Adrenal gland (tissue), 12 donors: ENCODE data around the gene ICE1. TPM values are rescaled to one million over a fixed set of nuclear protein-coding genes. Genes with fewer than 3 reads are reported as not detected.
"Not testable (repeated sequence)": the region's sequence is repeated elsewhere in the genome, so short reads cannot be mapped to it uniquely, and the experiment has no call there.

Experiments
- DNase-seq, 7 donors: peaks; one replicate each; pipeline ENCODE4 v3.0.0-alpha.2; 2019 to 2020
- H3K27ac ChIP-seq, 5 donors: fragments of 200-600 bp; sonication (generic) in 4 of 5; 1 replicate in 3 of 5; 2 replicates in 2 of 5; pipeline versions ENCODE4 v1.5.1 to v1.8.0; 2016 to 2020; ENCODE audit warnings: mild to moderate bottlenecking in 1 of 5
- H3K27me3 ChIP-seq: fragments of 200-600 bp; 2 replicates; pipeline ENCODE4 v1.8.0; 2021
- H3K36me3 ChIP-seq, 2 donors: fragments of 200-600 bp; replicated peaks in 1 of 2; 1 replicate in 1 of 2; 2 replicates in 1 of 2; pipeline versions ENCODE4 v1.5.1 to v1.8.0; 2018 to 2022
- H3K4me1 ChIP-seq, 2 donors: fragments of 200-600 bp; replicated peaks in 1 of 2; 1 replicate in 1 of 2; 2 replicates in 1 of 2; pipeline versions ENCODE4 v1.5.1 to v1.8.0; 2018 to 2021
- H3K4me3 ChIP-seq, 4 donors: fragments of 200-600 bp; sonication (generic) in 3 of 4; one replicate each; pipeline ENCODE4 v1.5.1; 2016 to 2018
- H3K9me3 ChIP-seq, 3 donors: fragments of 200-600 bp; sonication (generic) in 1 of 3; replicated peaks in 1 of 3; 1 replicate in 2 of 3; 2 replicates in 1 of 3; pipeline versions ENCODE4 v1.5.1 to v1.8.0; 2016 to 2021
- POLR2A ChIP-seq, 2 donors: fragments of 450-650 bp; IDR thresholded peaks; one replicate each; pipeline ENCODE4 v1.6.1; 2017; ENCODE audit warnings: antibody characterized with exemption in 2 of 2, mild to moderate bottlenecking in 2 of 2, moderate library complexity in 1 of 2
- WGBS, 4 donors: extraction: QIAGEN DNeasy Blood & Tissue Kit in 2 of 4; methylation state at CpG; one replicate each; pipeline versions ENCODE4 v1.1.5 to v1.1.7; 2013 to 2017; 5-methylcytosine and 5-hydroxymethylcytosine counted together
- intact Hi-C, 2 donors: fragments of 100-400 bp; cut with DNase I; formaldehyde crosslinking; loops; one replicate each; pipeline versions ENCODE4 v1.14.1 to v1.15.0; 2022 to 2023
- polyA plus RNA-seq, 3 donors: library from polyadenylated mRNA; stranded (reverse); fragments of 200-250 nt in 2 of 3; fragments of 350-450 nt in 1 of 3; fragmentation: Illumina TruSeq in 1 of 3; extraction: RNeasy Lipid Tissue Mini Kit (QIAGEN cat#74804) in 1 of 3; gene quantifications; one replicate each; pipeline ENCODE4 v1.2.3, GENCODE V29; 2013 to 2014
- total RNA-seq, 9 donors: library from RNA; depleted of rRNA in 4 of 9; stranded (reverse); fragments of >200 nt in 4 of 9; fragments of 120-200 nt in 1 of 9; fragmentation: NEBNext Ultra II Directional in 1 of 9; extraction: Animal tissue kit (Norgen Biotek cat#: 25700) in 1 of 9; gene quantifications; one replicate each; pipeline versions ENCODE4 v1.1.0 to v1.2.4, GENCODE V29; 2013 to 2023
- TF ChIP-seq, protein P1 (sequence below), 6 experiments: fragments of 450-650 bp in 4 of 6; fragments of 200-600 bp in 2 of 6; sonication (generic) in 1 of 6; IDR thresholded peaks; 1 replicate in 5 of 6; 2 replicates in 1 of 6; pipeline versions ENCODE4 v1.5.1 to v1.8.0; 2016 to 2021; ENCODE audit warnings: antibody characterized with exemption in 6 of 6, mild to moderate bottlenecking in 2 of 6, moderate library complexity in 1 of 6
- donor health status: healthy with polysubstance abuse.
- donor health status: Bipolar disorder and iron deficiency.
- donor health status: DM: yes; HTN: yes; CAD: no.
- donor health status: DM: no; HTN: no; CAD: no.
- donor health status: DM: no; HTN: no; CAD: no.
- donor health status: DM: yes; HTN: yes; CAD: no.

The ICE1 gene
- total and polyA plus RNA-seq, 12 donors: 6.0 to 33.7 (median 21.2) TPM

DNA sequence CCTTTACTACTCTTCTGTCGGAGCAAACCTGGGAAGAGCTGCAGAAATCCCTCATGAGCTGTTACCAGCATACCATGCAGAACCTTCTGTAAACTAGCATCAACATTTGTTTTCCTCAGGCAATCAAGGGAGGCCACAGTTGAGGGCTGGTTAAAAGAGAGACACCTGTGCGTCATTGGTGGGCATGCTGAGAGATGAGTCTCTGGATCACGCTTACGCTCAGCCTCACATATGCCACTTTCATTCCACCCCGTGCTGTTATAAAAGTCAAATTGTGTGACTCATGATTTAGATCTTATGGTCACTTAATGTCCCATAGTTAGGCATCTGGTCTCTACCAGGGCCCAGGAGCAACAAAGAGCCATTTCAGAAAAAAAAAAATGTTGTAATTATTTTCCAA lies 18.1 kb upstream of the ICE1 start:
- WGBS, 4 donors: 89 to 98% (median 96%) methylated on average over 5 of the region's 5 CpGs
- DNase-seq: no peak
- H3K27ac ChIP-seq: no peak overlapping the region
- intact Hi-C loops: no loop called here
- no peaks in the 10 kb centered on the region for H3K4me1 ChIP-seq
- TF ChIP-seq POLR2A (IDR thresholded peaks at IDR 0.05): no peak
- TF ChIP-seq, protein P1, sequence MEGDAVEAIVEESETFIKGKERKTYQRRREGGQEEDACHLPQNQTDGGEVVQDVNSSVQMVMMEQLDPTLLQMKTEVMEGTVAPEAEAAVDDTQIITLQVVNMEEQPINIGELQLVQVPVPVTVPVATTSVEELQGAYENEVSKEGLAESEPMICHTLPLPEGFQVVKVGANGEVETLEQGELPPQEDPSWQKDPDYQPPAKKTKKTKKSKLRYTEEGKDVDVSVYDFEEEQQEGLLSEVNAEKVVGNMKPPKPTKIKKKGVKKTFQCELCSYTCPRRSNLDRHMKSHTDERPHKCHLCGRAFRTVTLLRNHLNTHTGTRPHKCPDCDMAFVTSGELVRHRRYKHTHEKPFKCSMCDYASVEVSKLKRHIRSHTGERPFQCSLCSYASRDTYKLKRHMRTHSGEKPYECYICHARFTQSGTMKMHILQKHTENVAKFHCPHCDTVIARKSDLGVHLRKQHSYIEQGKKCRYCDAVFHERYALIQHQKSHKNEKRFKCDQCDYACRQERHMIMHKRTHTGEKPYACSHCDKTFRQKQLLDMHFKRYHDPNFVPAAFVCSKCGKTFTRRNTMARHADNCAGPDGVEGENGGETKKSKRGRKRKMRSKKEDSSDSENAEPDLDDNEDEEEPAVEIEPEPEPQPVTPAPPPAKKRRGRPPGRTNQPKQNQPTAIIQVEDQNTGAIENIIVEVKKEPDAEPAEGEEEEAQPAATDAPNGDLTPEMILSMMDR (IDR thresholded peaks at IDR 0.05): no peak
- H3K9me3 ChIP-seq: no peaks in the 10 kb centered on the region
- no peaks in the 10 kb centered on the region for H3K27me3 ChIP-seq
- H3K4me3 ChIP-seq: no peak overlapping the region
- H3K36me3 ChIP-seq: no peaks in the 10 kb centered on the region

- H3K27ac ChIP-seq: no peak overlapping the region
- no peaks in the 10 kb centered on the region for H3K4me1 ChIP-seq
- no peaks in the 10 kb centered on the region for H3K27me3 ChIP-seq
- H3K36me3 ChIP-seq: no peaks in the 10 kb centered on the region
- no peaks in the 10 kb centered on the region for H3K9me3 ChIP-seq
- no peak for TF ChIP-seq POLR2A (IDR thresholded peaks at IDR 0.05)
- TF ChIP-seq, protein P1 (IDR thresholded peaks at IDR 0.05): no peak
- no peak for DNase-seq
- intact Hi-C loops: no loop called here
- no peak overlapping the region for H3K4me3 ChIP-seq
- 92 to 99% (median 97%) methylated on average over 1 of the region's 1 CpG for WGBS, 4 donors
Observed at GRCh38 chr5:5405441-5405840, 17.0 kb upstream of the ICE1 start.

- intact Hi-C loops: no loop called here
- no peaks in the 10 kb centered on the region for H3K36me3 ChIP-seq
- no peaks in the 10 kb centered on the region for H3K9me3 ChIP-seq
- no peak overlapping the region for H3K27ac ChIP-seq
- 88 to 95% (median 92%) methylated on average over 5 of the region's 5 CpGs for WGBS, 4 donors
- no peaks in the 10 kb centered on the region for H3K27me3 ChIP-seq
- H3K4me3 ChIP-seq: no peak overlapping the region
- no peaks in the 10 kb centered on the region for H3K4me1 ChIP-seq
- no peak for DNase-seq
- no peak for TF ChIP-seq POLR2A (IDR thresholded peaks at IDR 0.05)
- TF ChIP-seq, protein P1 (IDR thresholded peaks at IDR 0.05): no peak
Observed at GRCh38 chr5:5407924-5408323, 14.6 kb upstream of the ICE1 start.

DNA sequence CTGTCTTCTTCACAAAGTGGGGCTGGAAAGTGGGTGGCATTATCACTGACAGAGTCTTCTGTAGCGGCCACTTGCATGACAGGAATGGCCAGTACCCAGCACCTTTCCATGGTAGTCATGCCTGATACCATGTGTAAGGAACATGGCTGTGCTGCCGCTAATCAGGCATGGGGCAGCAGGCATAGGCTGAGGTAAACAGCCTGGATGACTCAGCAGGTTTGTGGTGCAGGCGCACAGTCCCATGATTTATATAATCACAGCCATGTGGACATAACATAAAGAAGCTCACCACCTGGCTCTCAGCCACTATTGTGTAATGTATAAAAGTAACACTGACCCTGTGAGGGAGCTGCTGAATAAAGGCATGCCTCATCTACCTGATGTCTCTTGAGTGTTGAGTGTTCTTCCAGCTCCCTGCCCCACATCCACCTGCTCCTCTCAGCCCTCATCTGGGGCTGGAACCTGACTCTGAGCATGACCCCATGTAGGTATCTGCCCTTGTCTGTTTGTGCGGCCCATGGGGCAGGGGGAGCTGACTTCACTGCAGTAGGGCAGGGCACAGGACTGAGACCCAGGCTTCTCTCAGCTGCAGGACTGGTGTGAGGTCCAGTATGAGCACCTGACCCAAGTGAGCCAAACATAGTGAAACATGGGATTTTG lies 13.2 kb upstream of the ICE1 start:
- TF ChIP-seq, protein P1 (IDR thresholded peaks at IDR 0.05): no peak
- no peak for TF ChIP-seq POLR2A (IDR thresholded peaks at IDR 0.05)
- H3K9me3 ChIP-seq: no peaks in the 10 kb centered on the region
- H3K4me3 ChIP-seq: no peak overlapping the region
- no peaks in the 10 kb centered on the region for H3K27me3 ChIP-seq
- WGBS, 4 donors: 95 to 100% (median 98%) methylated on average over 4 of the region's 4 CpGs
- H3K27ac ChIP-seq: no peak overlapping the region
- DNase-seq: peak in 1 of 7 donors; percentile 5
- no peaks in the 10 kb centered on the region for H3K36me3 ChIP-seq
- no peaks in the 10 kb centered on the region for H3K4me1 ChIP-seq
- intact Hi-C loops: no loop called here

DNA sequence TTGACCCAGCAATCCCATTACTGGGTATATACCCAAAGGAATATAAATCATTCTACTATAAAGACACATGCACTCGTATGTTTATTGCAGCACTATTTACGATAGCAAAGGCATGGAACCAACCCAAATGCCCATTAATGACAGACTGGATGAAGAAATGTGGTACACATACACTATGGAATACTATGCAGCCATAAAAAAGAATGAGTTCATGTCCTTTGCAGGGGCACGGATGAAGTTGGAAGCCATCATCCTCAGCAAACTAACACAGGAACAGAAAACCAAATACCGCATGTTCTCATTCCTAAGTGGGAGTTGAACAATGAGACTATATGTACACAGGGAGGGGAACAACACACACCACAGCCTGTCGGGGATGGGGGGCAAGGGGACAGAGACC lies 8.6 kb upstream of the ICE1 start:
- H3K36me3 ChIP-seq, H3K27ac ChIP-seq, DNase-seq, H3K4me3 ChIP-seq, H3K9me3 ChIP-seq, H3K27me3 ChIP-seq, H3K4me1 ChIP-seq: not testable (repeated sequence)
- WGBS, 4 donors: 67 to 91% (median 81%) methylated on average over 5 of the region's 5 CpGs
- intact Hi-C loops: loop anchor here in 1 of 2 donors (10.0 kb wide), 1 partner anchor 539 kb away; no protein-coding TSS in a partner anchor
